Testis (tissue), 2 donors: ENCODE data around the gene ZNRF3.

Source experiments
- CTCF ChIP-seq, 3 experiments: fragments of 450-650 bp in 2 of 3; fragments of 200-600 bp in 1 of 3; sonication (generic) in 1 of 3; IDR thresholded peaks; one replicate each; pipeline ENCODE4 v1.5.1; 2016 to 2019; ENCODE audit warnings: antibody characterized with exemption in 3 of 3, mild to moderate bottlenecking in 2 of 3, moderate library complexity in 1 of 3
- POLR2A ChIP-seq: fragments of 450-650 bp; IDR thresholded peaks from one replicate; pipeline ENCODE4 v1.6.1; 2017; ENCODE audit warnings: antibody characterized with exemption, mild to moderate bottlenecking, moderate library complexity

GRCh38 chr22:28994522-28994921 is 111.2 kb downstream of the ZNRF3 start:
- no peak for TF ChIP-seq POLR2A
- TF ChIP-seq CTCF (IDR thresholded peaks at IDR 0.05), result no peak
